Measurements from ENCODE around the gene CIBAR2. TPM values are rescaled to one million over a fixed set of nuclear protein-coding genes. Genes with fewer than 3 reads are reported as not detected.

The CIBAR2 gene
- total RNA-seq, 1 donor from 2014 or later = not detected

DNA sequence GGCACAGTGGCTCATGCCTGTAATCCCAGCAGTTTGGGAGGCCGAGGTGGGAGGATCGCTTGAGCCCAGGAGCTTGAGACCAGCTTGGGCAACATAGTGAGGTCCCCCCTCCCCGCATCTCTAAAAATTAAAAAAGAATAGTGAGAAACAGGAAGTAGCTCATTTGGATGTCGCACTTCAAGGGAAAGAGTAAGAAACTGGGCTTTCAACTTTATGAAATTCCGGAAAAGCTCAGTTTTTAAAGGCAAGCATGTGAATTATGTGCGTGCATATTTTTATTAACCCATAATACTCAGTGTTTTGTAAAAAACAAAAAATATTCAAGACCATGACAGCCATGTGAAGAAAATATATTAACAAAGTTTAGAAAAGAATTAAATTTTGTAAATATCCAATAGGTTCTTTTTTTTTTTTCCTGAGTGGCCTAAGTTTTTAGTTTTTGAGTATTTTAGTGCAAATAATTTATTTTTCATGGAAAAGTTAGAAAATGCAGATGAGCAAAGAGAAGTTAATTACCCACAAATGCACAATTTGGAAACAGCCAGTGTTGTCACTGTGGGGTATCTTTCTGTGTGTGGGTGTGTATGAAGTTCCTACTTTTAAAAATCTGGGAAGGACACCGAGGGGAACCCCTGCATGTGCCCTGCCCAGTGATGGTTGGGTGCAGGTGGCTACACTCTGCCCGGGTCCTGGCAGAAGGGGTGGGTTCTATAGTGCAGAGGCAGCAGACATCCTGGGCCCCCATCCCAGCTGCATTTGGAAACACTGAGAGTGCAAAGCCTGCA is 40.0 kb downstream of the CIBAR2 start:
- H3K27me3 ChIP-seq = no peaks in the 10 kb centered on the region
- no peak overlapping the region for H3K27ac ChIP-seq
- H3K4me3 ChIP-seq = no peak overlapping the region
- no peak for DNase-seq
- H3K9me3 ChIP-seq = no peaks in the 10 kb centered on the region
- intact Hi-C loops (cut with DNase I) = no loop called here
- ATAC-seq = peak; percentile 40
- H3K4me1 ChIP-seq = peaks cover 4% of the 10 kb centered on the region
- TF ChIP-seq, protein P1, sequence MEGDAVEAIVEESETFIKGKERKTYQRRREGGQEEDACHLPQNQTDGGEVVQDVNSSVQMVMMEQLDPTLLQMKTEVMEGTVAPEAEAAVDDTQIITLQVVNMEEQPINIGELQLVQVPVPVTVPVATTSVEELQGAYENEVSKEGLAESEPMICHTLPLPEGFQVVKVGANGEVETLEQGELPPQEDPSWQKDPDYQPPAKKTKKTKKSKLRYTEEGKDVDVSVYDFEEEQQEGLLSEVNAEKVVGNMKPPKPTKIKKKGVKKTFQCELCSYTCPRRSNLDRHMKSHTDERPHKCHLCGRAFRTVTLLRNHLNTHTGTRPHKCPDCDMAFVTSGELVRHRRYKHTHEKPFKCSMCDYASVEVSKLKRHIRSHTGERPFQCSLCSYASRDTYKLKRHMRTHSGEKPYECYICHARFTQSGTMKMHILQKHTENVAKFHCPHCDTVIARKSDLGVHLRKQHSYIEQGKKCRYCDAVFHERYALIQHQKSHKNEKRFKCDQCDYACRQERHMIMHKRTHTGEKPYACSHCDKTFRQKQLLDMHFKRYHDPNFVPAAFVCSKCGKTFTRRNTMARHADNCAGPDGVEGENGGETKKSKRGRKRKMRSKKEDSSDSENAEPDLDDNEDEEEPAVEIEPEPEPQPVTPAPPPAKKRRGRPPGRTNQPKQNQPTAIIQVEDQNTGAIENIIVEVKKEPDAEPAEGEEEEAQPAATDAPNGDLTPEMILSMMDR (IDR thresholded peaks at IDR 0.05) = no peak
- H3K36me3 ChIP-seq = peaks cover 55% of the 10 kb centered on the region

GRCh38 chr16:85069171-85069570 is 43.1 kb downstream of the CIBAR2 start:
- Histone ChIP-seq H3K4me1 (peaks cover 4% of the 10 kb centered on the region), H3K36me3 (peaks cover 59% of the 10 kb centered on the region), H3K4me3 (no peak overlapping the region), H3K9me3 (no peaks in the 10 kb centered on the region), H3K27ac (no peak overlapping the region), H3K27me3 (no peaks in the 10 kb centered on the region)
- TF ChIP-seq, protein P1 (IDR thresholded peaks at IDR 0.05) = no peak
- DNase-seq (no peak), ATAC-seq (no peak)
- intact Hi-C loops (cut with DNase I) = no loop called here

GRCh38 chr16:85068746-85069145 is 43.5 kb downstream of the CIBAR2 start:
- Histone ChIP-seq H3K36me3 (peaks cover 59% of the 10 kb centered on the region), H3K9me3 (no peaks in the 10 kb centered on the region), H3K4me3 (no peak overlapping the region), H3K4me1 (peaks cover 4% of the 10 kb centered on the region), H3K27ac (no peak overlapping the region), H3K27me3 (no peaks in the 10 kb centered on the region)
- TF ChIP-seq, protein P1 (IDR thresholded peaks at IDR 0.05) = no peak
- DNase-seq (no peak), ATAC-seq (no peak)
- intact Hi-C loops (cut with DNase I) = no loop called here

DNA sequence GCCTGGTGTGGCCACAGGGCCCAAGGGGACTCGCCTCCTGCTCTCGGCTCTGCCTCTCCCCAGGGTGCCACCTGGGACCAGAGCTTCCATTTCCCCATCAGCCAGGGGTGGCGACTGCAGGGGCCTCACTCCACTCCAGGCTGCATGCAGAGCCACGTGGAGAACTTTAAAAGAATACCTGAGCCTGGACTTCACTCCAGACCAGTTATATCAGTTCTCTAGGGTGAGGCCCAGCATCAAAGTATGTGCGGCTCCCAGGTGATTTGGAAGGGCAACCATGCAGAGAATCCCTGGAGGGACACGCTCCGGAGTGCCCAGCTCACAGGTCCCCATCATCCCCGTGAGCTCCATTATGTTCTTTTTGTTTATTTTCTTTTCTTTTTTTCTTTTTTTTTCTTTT is 44.8 kb downstream of the CIBAR2 start:
- intact Hi-C loops (cut with DNase I) = no loop called here
- DNase-seq (no peak), ATAC-seq (no peak)
- TF ChIP-seq, protein P1 (IDR thresholded peaks at IDR 0.05) = no peak
- no peaks in the 10 kb centered on the region for H3K9me3 ChIP-seq
- peaks cover 7% of the 10 kb centered on the region for H3K4me1 ChIP-seq
- H3K27ac ChIP-seq = no peak overlapping the region
- peaks cover 52% of the 10 kb centered on the region for H3K36me3 ChIP-seq
- H3K27me3 ChIP-seq = no peaks in the 10 kb centered on the region
- no peak overlapping the region for H3K4me3 ChIP-seq

DNA sequence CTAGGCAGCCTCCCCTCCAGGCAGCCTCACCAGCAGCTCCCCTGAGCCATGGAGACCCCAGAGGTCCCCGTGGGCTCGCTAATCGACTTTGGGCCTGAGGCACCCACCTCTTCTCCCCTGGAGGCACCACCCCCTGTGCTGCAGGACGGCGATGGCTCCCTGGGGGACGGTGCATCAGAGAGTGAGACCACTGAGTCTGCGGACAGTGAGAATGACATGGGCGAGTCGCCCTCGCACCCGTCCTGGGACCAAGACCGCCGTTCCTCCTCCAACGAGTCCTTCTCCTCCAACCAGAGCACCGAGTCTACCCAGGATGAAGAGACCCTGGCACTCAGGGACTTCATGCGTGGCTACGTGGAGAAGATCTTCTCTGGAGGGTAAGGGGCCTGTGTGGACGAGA is 45.2 kb downstream of the CIBAR2 start:
- Histone ChIP-seq H3K4me1 (peaks cover 7% of the 10 kb centered on the region), H3K9me3 (no peaks in the 10 kb centered on the region), H3K4me3 (no peak overlapping the region), H3K36me3 (peaks cover 50% of the 10 kb centered on the region), H3K27ac (no peak overlapping the region), H3K27me3 (no peaks in the 10 kb centered on the region)
- TF ChIP-seq, protein P1 (IDR thresholded peaks at IDR 0.05) = no peak
- DNase-seq (no peak), ATAC-seq (no peak)
- intact Hi-C loops (cut with DNase I) = no loop called here
